GM10847 (cell line): ENCODE measurements around the gene TMEM8B.

Experiments
- POLR2A ChIP-seq: IDR thresholded peaks from 2 replicates; pipeline ENCODE4 v1.6.1; 2011; ENCODE audit not compliant: insufficient read length; ENCODE audit errors: extremely low read depth

Gene TMEM8B

GRCh38 chr9:35826071-35826701 is 2.8 kb upstream of the TMEM8B start:
- no peak for TF ChIP-seq POLR2A

DNA sequence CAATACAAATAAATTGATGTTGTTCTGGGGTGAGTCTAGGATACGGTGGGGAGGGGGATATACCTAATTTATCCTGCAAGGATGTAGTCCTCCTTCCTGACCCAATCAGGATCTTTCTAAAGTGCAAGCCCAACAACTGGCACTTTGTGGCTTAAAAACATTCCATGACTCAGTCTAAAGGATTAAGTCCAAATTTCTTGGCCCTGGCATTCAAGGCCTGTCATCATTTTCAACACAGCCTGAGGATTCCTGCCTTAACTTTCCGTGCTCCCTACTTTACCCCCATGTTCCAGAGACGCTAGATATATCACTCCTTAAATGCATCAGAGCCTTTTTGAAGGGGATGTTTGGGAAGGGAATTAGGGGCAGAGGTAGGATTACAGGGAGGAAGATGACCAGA is 1.5 kb upstream of the TMEM8B start:
- no peak for TF ChIP-seq POLR2A

GRCh38 chr9:35828716-35829083 is 328 bp upstream of the TMEM8B start, which contains the start of gene FAM221B:
TSS of gene FAM221B (minus strand) at chr9:35828732. CDS start at chr9:35826161, 2,571 bp downstream.
- no peak for TF ChIP-seq POLR2A

- no peak for TF ChIP-seq POLR2A
These were observed 702 bp downstream of the TMEM8B start for GRCh38 chr9:35829764-35830096.

GRCh38 chr9:35831040-35831439 is 2.0 kb downstream of the TMEM8B start:
- TF ChIP-seq POLR2A = no peak

- no peak for TF ChIP-seq POLR2A
These were observed 3.8 kb downstream of the TMEM8B start for GRCh38 chr9:35832814-35833213.

DNA sequence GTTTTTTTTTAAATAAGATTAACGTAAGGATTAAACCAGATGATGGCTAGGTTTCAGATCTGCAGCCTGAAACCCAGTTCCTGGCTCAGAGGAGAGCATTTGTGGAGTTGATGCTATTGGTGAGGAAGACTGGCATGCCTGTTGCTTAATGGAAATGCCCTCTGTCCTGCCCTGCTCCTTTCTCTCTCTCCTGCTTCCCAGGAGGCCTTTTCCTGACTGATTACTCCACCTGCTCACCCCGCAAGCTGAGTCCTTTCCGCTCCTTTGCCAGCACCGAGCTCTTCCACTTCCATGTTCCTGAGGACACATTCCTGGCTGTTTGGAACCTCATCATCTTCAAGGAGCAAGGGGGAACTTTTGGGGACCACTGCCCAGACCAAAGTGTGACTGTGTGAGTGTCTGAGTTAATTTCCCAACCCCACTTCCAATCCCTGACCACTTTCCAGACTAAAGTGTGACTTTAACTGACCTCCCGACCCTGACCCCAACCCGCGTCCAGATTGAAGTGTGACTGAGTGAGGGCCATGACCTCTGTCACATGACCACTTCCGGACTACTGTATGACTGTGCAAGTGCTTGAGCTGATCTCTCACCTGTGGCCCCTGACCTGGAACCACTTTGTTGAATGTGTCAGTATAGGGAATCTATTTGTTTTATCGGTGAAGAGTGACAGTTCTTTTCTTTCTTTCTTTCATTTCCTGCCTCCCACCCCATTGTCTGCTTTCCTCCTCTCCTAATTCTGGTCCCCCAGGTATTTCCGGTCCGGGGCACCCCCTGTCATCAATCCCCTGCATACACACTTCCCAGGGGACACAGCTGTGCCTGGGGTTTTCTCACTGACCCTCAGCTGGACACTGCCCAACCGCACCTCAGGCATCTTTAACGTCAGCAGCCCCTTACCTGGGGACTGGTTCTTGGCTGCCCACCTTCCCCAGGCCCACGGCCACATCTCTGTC is 5.5 kb downstream of the TMEM8B start:
- TF ChIP-seq POLR2A = no peak

GRCh38 chr9:35835216-35835632 is 6.2 kb downstream of the TMEM8B start:
- no peak for TF ChIP-seq POLR2A

DNA sequence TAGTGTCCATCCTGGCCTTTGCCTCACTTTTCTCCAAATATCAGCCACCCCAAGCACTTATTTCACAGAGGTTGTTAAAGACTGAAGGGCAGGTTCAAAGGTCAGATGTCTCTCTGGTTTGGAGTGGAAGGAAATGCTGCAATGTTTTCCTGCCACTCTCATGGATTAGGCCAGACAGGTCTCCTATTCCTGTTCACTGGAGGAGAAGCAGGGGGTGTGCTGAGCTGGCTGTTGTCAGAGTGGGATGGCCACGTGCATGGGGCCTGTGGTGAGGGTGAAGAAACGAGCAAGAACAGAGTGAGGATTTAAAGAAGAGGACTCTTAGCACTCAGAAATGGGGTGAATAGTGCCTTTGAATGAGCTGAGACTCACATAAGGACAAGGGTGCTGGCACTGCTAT is 6.7 kb downstream of the TMEM8B start:
- no peak for TF ChIP-seq POLR2A

DNA sequence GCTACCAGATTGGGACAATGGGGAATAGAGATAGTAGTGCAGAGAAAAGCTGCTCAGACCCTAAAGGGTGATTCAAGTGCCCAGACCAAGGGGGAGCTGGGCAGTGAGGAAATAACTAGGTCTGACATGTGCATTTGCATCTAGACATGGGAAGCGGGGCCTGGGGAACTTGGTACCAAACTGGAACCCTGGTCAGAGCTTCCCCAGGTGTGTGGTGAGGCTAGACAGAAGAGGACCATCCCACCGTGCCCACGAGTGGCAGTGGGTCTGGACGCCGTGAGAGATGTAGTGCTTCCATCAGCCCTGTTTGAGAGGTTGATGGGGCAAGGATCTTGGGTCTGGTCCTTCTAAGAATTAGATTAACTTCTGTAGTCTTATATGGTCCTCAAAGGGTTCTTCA is 7.6 kb downstream of the TMEM8B start:
- TF ChIP-seq POLR2A = no peak

DNA sequence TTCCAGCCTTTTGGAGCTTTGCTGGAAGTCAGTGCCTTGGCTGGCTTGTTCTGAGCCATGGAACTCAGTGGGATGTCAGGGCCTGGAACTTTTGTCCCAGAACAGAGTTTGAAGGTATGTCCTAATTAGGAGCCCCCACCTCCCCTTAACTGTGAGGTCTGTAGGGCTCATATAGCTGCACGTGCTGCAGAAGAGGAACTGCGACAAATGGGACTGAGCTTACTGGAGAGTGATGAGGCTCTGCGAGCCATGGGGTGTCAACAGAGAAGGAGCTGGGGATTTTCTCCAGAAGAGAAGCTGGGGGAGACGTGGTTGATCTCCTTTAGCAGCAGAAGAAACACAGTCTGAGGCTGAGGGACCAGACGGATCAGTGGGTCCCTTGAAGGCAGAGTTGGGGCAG is 10.9 kb downstream of the TMEM8B start:
- no peak for TF ChIP-seq POLR2A

- TF ChIP-seq POLR2A = no peak
These were observed 12.0 kb downstream of the TMEM8B start for GRCh38 chr9:35840881-35841644.

DNA sequence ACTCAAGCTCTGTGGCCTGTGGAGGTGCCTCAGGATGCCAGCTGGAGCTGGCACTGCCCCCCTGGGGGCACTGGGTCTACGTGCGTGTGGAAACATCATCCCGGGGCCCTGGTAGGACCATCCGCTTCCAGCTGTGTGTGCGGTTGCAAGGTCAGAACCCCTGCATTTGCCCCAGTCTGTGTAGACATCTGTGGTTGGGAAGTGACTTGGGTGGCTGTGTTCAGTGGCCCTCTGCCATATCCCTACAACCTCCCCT is 12.5 kb downstream of the TMEM8B start:
- no peak for TF ChIP-seq POLR2A

DNA sequence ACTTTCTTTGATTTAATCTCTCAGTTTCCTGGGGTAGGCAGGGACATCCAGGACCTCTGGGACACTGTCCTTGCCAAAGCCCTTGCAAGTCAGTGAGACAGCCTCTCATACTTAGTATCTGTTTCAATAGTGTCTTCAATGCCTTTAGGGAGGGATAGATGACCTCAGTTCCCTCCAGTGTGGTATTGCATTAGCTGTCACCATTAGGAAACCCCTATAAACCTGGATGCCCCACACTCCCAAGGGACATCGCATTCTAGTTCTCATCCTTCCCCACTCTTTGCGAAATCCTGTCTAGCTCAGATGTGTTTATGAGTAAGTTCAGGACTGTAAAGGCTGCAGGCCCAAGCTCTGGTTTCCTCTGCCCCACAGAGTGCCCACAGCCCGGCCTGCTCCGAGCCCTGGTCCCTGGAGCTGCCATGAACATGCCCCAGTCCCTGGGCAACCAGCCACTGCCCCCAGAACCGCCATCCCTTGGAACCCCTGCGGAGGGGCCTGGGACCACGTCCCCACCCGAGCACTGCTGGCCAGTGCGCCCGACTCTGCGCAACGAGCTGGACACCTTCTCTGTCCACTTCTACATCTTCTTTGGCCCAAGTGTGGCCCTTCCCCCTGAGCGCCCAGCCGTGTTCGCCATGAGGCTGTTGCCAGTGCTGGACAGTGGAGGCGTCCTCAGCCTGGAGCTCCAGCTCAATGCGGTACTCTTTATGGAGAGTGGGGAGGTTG is 13.2 kb downstream of the TMEM8B start:
- TF ChIP-seq POLR2A = no peak

DNA sequence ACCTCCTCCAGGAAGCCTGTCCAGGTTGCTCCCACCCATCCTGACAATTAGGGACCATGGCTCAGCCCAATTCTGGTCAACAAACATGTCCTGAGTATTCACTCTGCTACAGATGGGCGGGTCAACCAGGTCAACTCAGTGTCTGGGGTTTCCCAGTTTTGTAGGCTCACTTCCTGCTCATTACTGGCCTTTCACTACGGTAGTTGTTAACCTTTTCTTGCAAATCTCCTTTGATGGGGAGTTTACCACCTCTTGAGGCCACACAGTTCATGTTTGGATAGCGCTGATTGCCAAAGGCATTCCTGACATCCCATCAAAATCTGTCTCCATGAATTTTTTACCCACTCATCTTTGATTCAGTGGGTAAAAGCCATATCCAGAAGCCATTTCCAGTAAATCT is 13.8 kb downstream of the TMEM8B start:
- TF ChIP-seq POLR2A = no peak
